ENCODE measurements around the gene TSPAN31.

Gene TSPAN31

DNA sequence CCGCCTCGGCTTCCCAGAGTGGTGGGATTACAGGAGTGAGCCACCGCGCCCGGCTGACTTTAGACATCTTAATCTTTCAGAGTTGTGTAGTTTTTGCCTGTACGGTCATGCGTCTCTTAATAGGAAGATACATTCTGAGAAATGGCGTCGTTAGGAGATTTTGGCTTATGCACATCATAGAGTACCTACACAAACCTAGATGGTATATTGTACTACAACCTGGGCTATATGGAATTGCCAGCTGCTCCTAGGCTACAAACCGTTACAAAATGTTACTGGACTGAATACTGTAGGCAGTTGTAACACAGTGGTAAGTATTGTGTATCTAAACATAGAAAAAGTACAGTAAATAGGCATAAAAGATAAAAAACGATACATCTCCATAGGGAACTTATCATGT is 39.0 kb downstream of the TSPAN31 start (continued):
- TF ChIP-seq ISL1 (CRISPR knock-in tag; IDR thresholded peaks at IDR 0.05) (no peak), TCF4 (CRISPR knock-in tag; IDR thresholded peaks at IDR 0.05; ENCODE audit: borderline replicate concordance) (no peak), ZC3H10 (CRISPR knock-in tag; IDR thresholded peaks at IDR 0.05) (no peak), GLIS3 (CRISPR knock-in tag; IDR thresholded peaks at IDR 0.05) (no peak), ARNTL (CRISPR knock-in tag; IDR thresholded peaks at IDR 0.05; ENCODE audit: borderline replicate concordance, low read depth) (no peak), CSDC2 (CRISPR knock-in tag; IDR thresholded peaks at IDR 0.05) (no peak), BACH2 (CRISPR knock-in tag; IDR thresholded peaks at IDR 0.05; ENCODE audit: borderline replicate concordance) (no peak)

DNA sequence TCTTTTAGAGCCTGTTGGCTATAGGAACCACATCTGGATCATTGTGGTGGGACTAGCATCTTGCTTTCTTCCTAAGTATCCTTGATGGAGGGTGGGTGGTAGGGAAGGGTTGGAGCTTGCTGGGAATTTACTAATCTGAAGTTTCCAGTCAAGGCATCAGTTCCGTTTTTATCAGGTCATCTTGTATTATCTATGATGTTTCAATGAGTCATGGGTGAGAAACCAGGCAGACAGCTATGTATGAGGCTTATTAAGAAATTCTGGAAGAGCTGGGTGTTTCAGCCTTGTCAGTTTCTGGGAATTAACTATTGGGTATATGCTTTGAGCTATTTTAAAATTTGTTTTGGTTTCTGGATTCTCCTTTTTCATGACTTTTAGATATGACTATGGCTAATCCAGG is 49.1 kb downstream of the TSPAN31 start:
- ATAC-seq: peak; percentile 74
- peak; percentile 23; the same call in 1 of the 2 replicates for TF ChIP-seq ISL1 (CRISPR knock-in tag; IDR thresholded peaks at IDR 0.05)
- TF ChIP-seq ESRRG (CRISPR knock-in tag; IDR thresholded peaks at IDR 0.05): no peak

DNA sequence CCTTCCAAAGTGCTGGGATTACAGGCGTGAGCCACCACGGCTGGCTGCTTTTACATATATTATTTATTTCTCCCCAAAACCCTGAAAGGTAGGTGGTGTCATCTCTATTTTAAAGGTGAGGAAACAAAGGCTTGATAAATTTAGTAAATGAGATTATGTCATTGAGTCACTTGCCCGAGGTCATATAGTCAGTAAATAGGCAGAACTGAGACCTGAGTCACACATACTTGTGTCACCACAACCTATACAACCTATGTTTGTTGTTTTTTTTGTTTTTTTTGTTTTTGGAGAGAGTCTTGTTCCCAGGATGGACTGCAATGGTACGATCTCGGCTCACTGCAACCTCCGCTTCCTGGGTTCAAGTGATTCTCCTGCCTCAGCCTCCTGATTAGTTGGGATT is 50.5 kb downstream of the TSPAN31 start:
- ATAC-seq: no peak

DNA sequence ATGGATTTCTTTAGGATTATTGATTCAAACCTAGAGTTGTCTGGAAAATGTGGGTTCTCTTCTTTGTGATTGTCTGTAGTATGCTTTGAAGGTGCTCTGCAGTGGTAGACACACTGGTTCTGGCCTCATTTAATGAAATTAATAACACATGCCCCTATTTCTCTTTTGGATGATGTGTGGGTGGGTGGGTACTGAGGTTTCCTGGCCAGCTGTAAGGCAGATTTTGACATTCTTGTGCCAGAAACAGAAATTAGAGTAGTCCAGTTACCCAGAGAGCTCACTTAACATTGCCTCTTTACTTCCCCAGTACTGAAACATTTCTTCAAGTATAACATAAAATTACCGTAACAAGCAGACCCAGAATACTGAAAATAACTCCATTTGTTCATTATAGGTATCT is 52.2 kb downstream of the TSPAN31 start:
- ATAC-seq: no peak
- TF ChIP-seq, protein P1, sequence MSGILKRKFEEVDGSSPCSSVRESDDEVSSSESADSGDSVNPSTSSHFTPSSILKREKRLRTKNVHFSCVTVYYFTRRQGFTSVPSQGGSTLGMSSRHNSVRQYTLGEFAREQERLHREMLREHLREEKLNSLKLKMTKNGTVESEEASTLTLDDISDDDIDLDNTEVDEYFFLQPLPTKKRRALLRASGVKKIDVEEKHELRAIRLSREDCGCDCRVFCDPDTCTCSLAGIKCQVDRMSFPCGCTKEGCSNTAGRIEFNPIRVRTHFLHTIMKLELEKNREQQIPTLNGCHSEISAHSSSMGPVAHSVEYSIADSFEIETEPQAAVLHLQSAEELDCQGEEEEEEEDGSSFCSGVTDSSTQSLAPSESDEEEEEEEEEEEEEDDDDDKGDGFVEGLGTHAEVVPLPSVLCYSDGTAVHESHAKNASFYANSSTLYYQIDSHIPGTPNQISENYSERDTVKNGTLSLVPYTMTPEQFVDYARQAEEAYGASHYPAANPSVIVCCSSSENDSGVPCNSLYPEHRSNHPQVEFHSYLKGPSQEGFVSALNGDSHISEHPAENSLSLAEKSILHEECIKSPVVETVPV (CRISPR knock-in tag; IDR thresholded peaks at IDR 0.05): no peak
- no peak for TF ChIP-seq GLIS3 (CRISPR knock-in tag; IDR thresholded peaks at IDR 0.05)

More for the DNA sequence above, 50.5 kb downstream of the TSPAN31 start:
- TF ChIP-seq BACH2 (CRISPR knock-in tag; IDR thresholded peaks at IDR 0.05; ENCODE audit: borderline replicate concordance) (no peak), ZNF8 (CRISPR knock-in tag; IDR thresholded peaks at IDR 0.05) (no peak), ARNTL (CRISPR knock-in tag; IDR thresholded peaks at IDR 0.05; ENCODE audit: borderline replicate concordance, low read depth) (no peak), OSR1 (CRISPR knock-in tag; IDR thresholded peaks at IDR 0.05) (no peak), TCF4 (CRISPR knock-in tag; IDR thresholded peaks at IDR 0.05; ENCODE audit: borderline replicate concordance) (no peak), ZNF70 (CRISPR knock-in tag; IDR thresholded peaks at IDR 0.05) (no peak), TOX (CRISPR knock-in tag; IDR thresholded peaks at IDR 0.05; ENCODE audit: borderline replicate concordance) (no peak), CSDC2 (CRISPR knock-in tag; IDR thresholded peaks at IDR 0.05) (no peak), ZC3H10 (CRISPR knock-in tag; IDR thresholded peaks at IDR 0.05) (no peak), SNAI2 (CRISPR knock-in tag; IDR thresholded peaks at IDR 0.05) (no peak), ZNF565 (CRISPR knock-in tag; conservative IDR thresholded peaks at IDR 0.05; ENCODE audit: low read depth) (no peak), PPARA (CRISPR knock-in tag; IDR thresholded peaks at IDR 0.05; ENCODE audit: borderline replicate concordance) (no peak), ESRRG (CRISPR knock-in tag; IDR thresholded peaks at IDR 0.05) (no peak), ZFP30 (CRISPR knock-in tag; IDR thresholded peaks at IDR 0.05) (no peak), ZFP3 (CRISPR knock-in tag; IDR thresholded peaks at IDR 0.05) (no peak)
- TF ChIP-seq, protein P2, sequence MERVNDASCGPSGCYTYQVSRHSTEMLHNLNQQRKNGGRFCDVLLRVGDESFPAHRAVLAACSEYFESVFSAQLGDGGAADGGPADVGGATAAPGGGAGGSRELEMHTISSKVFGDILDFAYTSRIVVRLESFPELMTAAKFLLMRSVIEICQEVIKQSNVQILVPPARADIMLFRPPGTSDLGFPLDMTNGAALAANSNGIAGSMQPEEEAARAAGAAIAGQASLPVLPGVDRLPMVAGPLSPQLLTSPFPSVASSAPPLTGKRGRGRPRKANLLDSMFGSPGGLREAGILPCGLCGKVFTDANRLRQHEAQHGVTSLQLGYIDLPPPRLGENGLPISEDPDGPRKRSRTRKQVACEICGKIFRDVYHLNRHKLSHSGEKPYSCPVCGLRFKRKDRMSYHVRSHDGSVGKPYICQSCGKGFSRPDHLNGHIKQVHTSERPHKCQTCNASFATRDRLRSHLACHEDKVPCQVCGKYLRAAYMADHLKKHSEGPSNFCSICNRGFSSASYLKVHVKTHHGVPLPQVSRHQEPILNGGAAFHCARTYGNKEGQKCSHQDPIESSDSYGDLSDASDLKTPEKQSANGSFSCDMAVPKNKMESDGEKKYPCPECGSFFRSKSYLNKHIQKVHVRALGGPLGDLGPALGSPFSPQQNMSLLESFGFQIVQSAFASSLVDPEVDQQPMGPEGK (CRISPR knock-in tag; IDR thresholded peaks at IDR 0.05; ENCODE audit: borderline replicate concordance): no peak
- TF ChIP-seq, protein P3, sequence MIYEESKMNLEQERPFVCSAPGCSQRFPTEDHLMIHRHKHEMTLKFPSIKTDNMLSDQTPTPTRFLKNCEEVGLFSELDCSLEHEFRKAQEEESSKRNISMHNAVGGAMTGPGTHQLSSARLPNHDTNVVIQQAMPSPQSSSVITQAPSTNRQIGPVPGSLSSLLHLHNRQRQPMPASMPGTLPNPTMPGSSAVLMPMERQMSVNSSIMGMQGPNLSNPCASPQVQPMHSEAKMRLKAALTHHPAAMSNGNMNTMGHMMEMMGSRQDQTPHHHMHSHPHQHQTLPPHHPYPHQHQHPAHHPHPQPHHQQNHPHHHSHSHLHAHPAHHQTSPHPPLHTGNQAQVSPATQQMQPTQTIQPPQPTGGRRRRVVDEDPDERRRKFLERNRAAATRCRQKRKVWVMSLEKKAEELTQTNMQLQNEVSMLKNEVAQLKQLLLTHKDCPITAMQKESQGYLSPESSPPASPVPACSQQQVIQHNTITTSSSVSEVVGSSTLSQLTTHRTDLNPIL (CRISPR knock-in tag; IDR thresholded peaks at IDR 0.05; ENCODE audit: low read depth): no peak
- TF ChIP-seq, protein P1 (CRISPR knock-in tag; IDR thresholded peaks at IDR 0.05): no peak
- TF ChIP-seq, protein P4, sequence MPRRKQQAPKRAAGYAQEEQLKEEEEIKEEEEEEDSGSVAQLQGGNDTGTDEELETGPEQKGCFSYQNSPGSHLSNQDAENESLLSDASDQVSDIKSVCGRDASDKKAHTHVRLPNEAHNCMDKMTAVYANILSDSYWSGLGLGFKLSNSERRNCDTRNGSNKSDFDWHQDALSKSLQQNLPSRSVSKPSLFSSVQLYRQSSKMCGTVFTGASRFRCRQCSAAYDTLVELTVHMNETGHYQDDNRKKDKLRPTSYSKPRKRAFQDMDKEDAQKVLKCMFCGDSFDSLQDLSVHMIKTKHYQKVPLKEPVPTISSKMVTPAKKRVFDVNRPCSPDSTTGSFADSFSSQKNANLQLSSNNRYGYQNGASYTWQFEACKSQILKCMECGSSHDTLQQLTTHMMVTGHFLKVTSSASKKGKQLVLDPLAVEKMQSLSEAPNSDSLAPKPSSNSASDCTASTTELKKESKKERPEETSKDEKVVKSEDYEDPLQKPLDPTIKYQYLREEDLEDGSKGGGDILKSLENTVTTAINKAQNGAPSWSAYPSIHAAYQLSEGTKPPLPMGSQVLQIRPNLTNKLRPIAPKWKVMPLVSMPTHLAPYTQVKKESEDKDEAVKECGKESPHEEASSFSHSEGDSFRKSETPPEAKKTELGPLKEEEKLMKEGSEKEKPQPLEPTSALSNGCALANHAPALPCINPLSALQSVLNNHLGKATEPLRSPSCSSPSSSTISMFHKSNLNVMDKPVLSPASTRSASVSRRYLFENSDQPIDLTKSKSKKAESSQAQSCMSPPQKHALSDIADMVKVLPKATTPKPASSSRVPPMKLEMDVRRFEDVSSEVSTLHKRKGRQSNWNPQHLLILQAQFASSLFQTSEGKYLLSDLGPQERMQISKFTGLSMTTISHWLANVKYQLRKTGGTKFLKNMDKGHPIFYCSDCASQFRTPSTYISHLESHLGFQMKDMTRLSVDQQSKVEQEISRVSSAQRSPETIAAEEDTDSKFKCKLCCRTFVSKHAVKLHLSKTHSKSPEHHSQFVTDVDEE (CRISPR knock-in tag; IDR thresholded peaks at IDR 0.05): no peak

Data from SK-N-SH treated with all-trans-retinoic acid at 6 μM for 48 hours (cell line).